ENCODE results near the gene CD81. TPM values are rescaled to one million over a fixed set of nuclear protein-coding genes. Genes with fewer than 3 reads are reported as not detected.

The CD81 gene
- polyA plus RNA-seq, 1 experiment: 260 TPM

- DNase-seq (ENCODE audit: low read depth, low spot score): no peak
- H3K4me3 ChIP-seq (ENCODE audit: low read depth, low read length): no peak overlapping the region
- POLR2A ChIA-PET: interaction anchor here (0.6 to 1.5 kb wide), 7 partner anchors 9 to 18 kb away, joined by 4 to 27 read pairs (median 6); partner anchors contain the start of genes CD81 and TSSC4
These were observed 13.1 kb downstream of the CD81 start for GRCh38 chr11:2390091-2390724.

GRCh38 chr11:2390725-2391151 is 13.6 kb downstream of the CD81 start:
- peak overlapping the region; percentile 73 for H3K27ac ChIP-seq (ENCODE audit: low read depth, low read length)
- peak; percentile 42 for DNase-seq (ENCODE audit: low read depth, low spot score)
- no peaks in the 10 kb centered on the region for H3K27me3 ChIP-seq (ENCODE audit: control insufficient read depth, insufficient read depth, low read length)
- CTCF ChIA-PET: interaction anchor here (0.6 to 1.7 kb wide), 5 partner anchors 15 to 545 kb away, joined by 3 to 5 read pairs (median 4); no protein-coding TSS in a partner anchor
- no peak for TF ChIP-seq CTCF (IDR thresholded peaks at IDR 0.05; ENCODE audit: low read depth, low read length)
- no peak overlapping the region for H3K4me3 ChIP-seq (ENCODE audit: low read depth, low read length)
- no peaks in the 10 kb centered on the region; the same call in 1 of the 2 replicates for H3K9me3 ChIP-seq (ENCODE audit: control insufficient read depth, insufficient read depth, low read length)
- POLR2A ChIA-PET: interaction anchor here (0.6 to 1.5 kb wide), 7 partner anchors 9 to 18 kb away, joined by 4 to 27 read pairs (median 6); partner anchors contain the start of genes CD81 and TSSC4

More at GRCh38 chr11:2390091-2390724, 13.1 kb downstream of the CD81 start:
- CTCF ChIA-PET: interaction anchor here (0.6 to 1.7 kb wide), 5 partner anchors 16 to 546 kb away, joined by 3 to 5 read pairs (median 4); no protein-coding TSS in a partner anchor
- H3K27me3 ChIP-seq (ENCODE audit: control insufficient read depth, insufficient read depth, low read length): no peaks in the 10 kb centered on the region
- H3K9me3 ChIP-seq (ENCODE audit: control insufficient read depth, insufficient read depth, low read length): no peaks in the 10 kb centered on the region; the same call in 1 of the 2 replicates
- TF ChIP-seq CTCF (IDR thresholded peaks at IDR 0.05; ENCODE audit: low read depth, low read length): no peak
- H3K27ac ChIP-seq (ENCODE audit: low read depth, low read length): peak overlapping the region; percentile 61

- ChIA-PET POLR2A (interaction anchor here (0.7 to 1.5 kb wide), 6 partner anchors 8 to 17 kb away, joined by 4 to 27 read pairs (median 6); partner anchors contain the start of genes CD81 and TSSC4), CTCF (interaction anchor here (0.9 to 1.7 kb wide), 2 partner anchors 194 to 197 kb away, joined by 4 to 5 read pairs; no protein-coding TSS in a partner anchor)
- Histone ChIP-seq H3K4me3 (ENCODE audit: low read depth, low read length) (no peak overlapping the region), H3K27me3 (ENCODE audit: control insufficient read depth, insufficient read depth, low read length) (no peaks in the 10 kb centered on the region), H3K9me3 (ENCODE audit: control insufficient read depth, insufficient read depth, low read length) (no peaks in the 10 kb centered on the region; the same call in 1 of the 2 replicates), H3K27ac (ENCODE audit: low read depth, low read length) (peak overlapping the region; percentile 73)
- no peak for DNase-seq (ENCODE audit: low read depth, low spot score)
- no peak for TF ChIP-seq CTCF (IDR thresholded peaks at IDR 0.05; ENCODE audit: low read depth, low read length)
These were observed 14.3 kb downstream of the CD81 start for GRCh38 chr11:2391181-2391975.

GRCh38 chr11:2392241-2392959 is 15.3 kb downstream of the CD81 start:
- Histone ChIP-seq H3K27ac (ENCODE audit: low read depth, low read length) (no peak overlapping the region), H3K9me3 (ENCODE audit: control insufficient read depth, insufficient read depth, low read length) (no peaks in the 10 kb centered on the region; the same call in 1 of the 2 replicates), H3K27me3 (ENCODE audit: control insufficient read depth, insufficient read depth, low read length) (no peaks in the 10 kb centered on the region), H3K4me3 (ENCODE audit: low read depth, low read length) (no peak overlapping the region)
- ChIA-PET CTCF (interaction anchor here (0.6 to 0.8 kb wide), 2 partner anchors 9 to 27 kb away, joined by 3 read pairs; partner anchors contain the start of gene TSSC4), POLR2A (no interaction called here)
- TF ChIP-seq CTCF (IDR thresholded peaks at IDR 0.05; ENCODE audit: low read depth, low read length): no peak
- no peak for DNase-seq (ENCODE audit: low read depth, low spot score)
